BE2C (cell line): ENCODE data around the gene NR3C2.
"Not testable (repeated sequence)": the region's sequence is repeated elsewhere in the genome, so short reads cannot be mapped to it uniquely, and the experiment has no call there.

Experiments used
- DNase-seq: peaks from one replicate; pipeline ENCODE4 v3.0.0-alpha.2; 2020
- H3K27me3 ChIP-seq: fragments of 250-450 bp; sonication (Bioruptor Pico); 2 replicates; pipeline ENCODE4 v1.5.1; 2020; ENCODE audit warnings: mild to moderate bottlenecking
- H3K36me3 ChIP-seq: fragments of 250-450 bp; sonication (Bioruptor Pico); 2 replicates; pipeline ENCODE4 v1.5.1; 2020; ENCODE audit warnings: mild to moderate bottlenecking
- H3K4me1 ChIP-seq: fragments of 250-450 bp; sonication (Bioruptor Pico); 2 replicates; pipeline ENCODE4 v1.5.1; 2020
- H3K4me3 ChIP-seq: 2 replicates; pipeline ENCODE4 v1.5.1; 2011; ENCODE audit warnings: low read depth, low read length
- H3K9me3 ChIP-seq: fragments of 250-450 bp; sonication (Bioruptor Pico); 2 replicates; pipeline ENCODE4 v1.5.1; 2020
- TF ChIP-seq, protein P1 (sequence below): IDR thresholded peaks from 2 replicates; pipeline ENCODE4 v1.5.1; 2012; ENCODE audit warnings: mild to moderate bottlenecking, low read depth, low read length

NR3C2 gene

GRCh38 chr4:148090029-148090428 is 352.2 kb downstream of the NR3C2 start:
- no peak for DNase-seq
- TF ChIP-seq, protein P1, sequence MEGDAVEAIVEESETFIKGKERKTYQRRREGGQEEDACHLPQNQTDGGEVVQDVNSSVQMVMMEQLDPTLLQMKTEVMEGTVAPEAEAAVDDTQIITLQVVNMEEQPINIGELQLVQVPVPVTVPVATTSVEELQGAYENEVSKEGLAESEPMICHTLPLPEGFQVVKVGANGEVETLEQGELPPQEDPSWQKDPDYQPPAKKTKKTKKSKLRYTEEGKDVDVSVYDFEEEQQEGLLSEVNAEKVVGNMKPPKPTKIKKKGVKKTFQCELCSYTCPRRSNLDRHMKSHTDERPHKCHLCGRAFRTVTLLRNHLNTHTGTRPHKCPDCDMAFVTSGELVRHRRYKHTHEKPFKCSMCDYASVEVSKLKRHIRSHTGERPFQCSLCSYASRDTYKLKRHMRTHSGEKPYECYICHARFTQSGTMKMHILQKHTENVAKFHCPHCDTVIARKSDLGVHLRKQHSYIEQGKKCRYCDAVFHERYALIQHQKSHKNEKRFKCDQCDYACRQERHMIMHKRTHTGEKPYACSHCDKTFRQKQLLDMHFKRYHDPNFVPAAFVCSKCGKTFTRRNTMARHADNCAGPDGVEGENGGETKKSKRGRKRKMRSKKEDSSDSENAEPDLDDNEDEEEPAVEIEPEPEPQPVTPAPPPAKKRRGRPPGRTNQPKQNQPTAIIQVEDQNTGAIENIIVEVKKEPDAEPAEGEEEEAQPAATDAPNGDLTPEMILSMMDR: no peak
- H3K36me3 ChIP-seq: no peaks in the 10 kb centered on the region
- H3K4me3 ChIP-seq: no peak overlapping the region
- no peaks in the 10 kb centered on the region for H3K4me1 ChIP-seq
- H3K27me3 ChIP-seq: no peaks in the 10 kb centered on the region
- H3K9me3 ChIP-seq: no peaks in the 10 kb centered on the region

DNA sequence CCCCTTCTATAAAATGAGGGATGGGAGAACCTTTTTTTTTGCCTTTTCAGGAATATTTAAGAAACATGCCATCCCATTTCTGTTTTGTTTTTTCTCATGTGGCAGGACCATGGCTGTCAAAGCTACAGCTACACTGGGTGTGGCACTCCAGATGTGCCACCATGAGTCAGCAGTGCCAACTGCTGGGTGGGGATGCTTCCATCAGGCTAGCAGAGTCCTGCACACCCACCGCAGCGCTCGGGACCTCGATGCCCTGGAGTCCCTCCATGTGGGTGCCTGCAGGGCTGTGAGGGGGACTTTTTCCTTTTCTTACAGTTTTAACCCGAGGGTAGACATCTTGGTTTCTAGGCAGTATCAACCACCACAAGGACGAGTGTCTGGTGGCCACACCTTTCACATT is 352.6 kb downstream of the NR3C2 start:
- no peaks in the 10 kb centered on the region for H3K9me3 ChIP-seq
- TF ChIP-seq, protein P1: no peak
- DNase-seq: no peak
- no peaks in the 10 kb centered on the region for H3K27me3 ChIP-seq
- H3K36me3 ChIP-seq: no peaks in the 10 kb centered on the region
- no peaks in the 10 kb centered on the region for H3K4me1 ChIP-seq
- no peak overlapping the region for H3K4me3 ChIP-seq

GRCh38 chr4:148083073-148083472 is 359.1 kb downstream of the NR3C2 start:
- not testable (repeated sequence) for H3K9me3 ChIP-seq, H3K4me3 ChIP-seq, H3K36me3 ChIP-seq, H3K27me3 ChIP-seq, H3K4me1 ChIP-seq, DNase-seq

DNA sequence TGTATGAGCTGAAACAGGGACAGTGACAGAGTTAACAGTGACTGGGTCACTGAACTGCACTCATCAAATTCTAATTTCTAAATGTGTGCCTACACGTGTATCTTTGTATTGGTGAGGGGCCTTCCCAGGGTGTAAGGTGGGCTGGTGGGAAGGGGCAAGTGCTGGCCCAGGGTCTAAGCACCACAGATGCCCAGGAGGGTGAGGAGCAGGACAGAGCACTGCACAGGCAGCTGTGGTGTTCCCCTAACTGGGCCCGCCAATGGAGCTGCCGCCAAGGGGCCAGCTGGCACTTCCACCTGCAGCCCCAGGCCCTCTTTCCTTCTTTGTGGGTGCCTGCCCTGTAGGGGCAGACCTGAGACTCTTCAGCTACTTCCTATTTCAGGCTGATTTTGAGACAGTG is 360.5 kb downstream of the NR3C2 start:
- H3K36me3 ChIP-seq: no peaks in the 10 kb centered on the region
- H3K4me3 ChIP-seq: no peak overlapping the region
- no peaks in the 10 kb centered on the region for H3K27me3 ChIP-seq
- no peaks in the 10 kb centered on the region; the same call in 1 of the 2 replicates for H3K9me3 ChIP-seq
- no peaks in the 10 kb centered on the region for H3K4me1 ChIP-seq
- DNase-seq: no peak
- TF ChIP-seq, protein P1: no peak

- DNase-seq: no peak
- Histone ChIP-seq H3K9me3 (no peaks in the 10 kb centered on the region; the same call in 1 of the 2 replicates), H3K4me3 (no peak overlapping the region), H3K36me3 (no peaks in the 10 kb centered on the region), H3K27me3 (no peaks in the 10 kb centered on the region), H3K4me1 (no peaks in the 10 kb centered on the region)
- TF ChIP-seq, protein P1: no peak
These were observed 360.9 kb downstream of the NR3C2 start for GRCh38 chr4:148081267-148081666.

DNA sequence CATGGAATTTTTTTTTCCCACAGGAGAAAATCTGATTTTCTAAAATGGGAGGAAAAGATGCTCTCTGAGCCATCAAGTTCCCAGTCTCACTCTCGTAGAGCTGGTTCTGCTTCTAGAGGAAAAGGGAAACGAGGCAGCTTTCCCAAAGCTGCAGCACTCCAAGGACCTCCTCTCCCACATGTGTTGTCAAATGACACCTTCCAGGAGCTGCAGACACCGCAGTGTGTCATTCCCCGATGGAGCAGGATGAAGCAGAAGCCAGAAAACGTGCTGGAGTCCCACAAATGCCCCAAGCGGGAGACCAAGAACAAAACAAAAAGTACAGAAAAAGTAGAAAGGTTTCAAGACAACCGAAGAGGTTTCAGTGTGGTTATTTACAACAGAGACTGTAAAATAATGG is 362.3 kb downstream of the NR3C2 start:
- TF ChIP-seq, protein P1: no peak
- Histone ChIP-seq H3K4me3 (no peak overlapping the region), H3K4me1 (no peaks in the 10 kb centered on the region), H3K9me3 (no peaks in the 10 kb centered on the region; the same call in 1 of the 2 replicates), H3K36me3 (no peaks in the 10 kb centered on the region), H3K27me3 (no peaks in the 10 kb centered on the region)
- DNase-seq: no peak

- DNase-seq: no peak
- TF ChIP-seq, protein P1: no peak
- Histone ChIP-seq H3K27me3 (no peaks in the 10 kb centered on the region), H3K9me3 (no peaks in the 10 kb centered on the region; the same call in 1 of the 2 replicates), H3K36me3 (peaks cover 7% of the 10 kb centered on the region; the same call in 1 of the 2 replicates), H3K4me1 (peaks cover under 1% of the 10 kb centered on the region; the same call in 1 of the 2 replicates), H3K4me3 (no peak overlapping the region)
These were observed 364.2 kb downstream of the NR3C2 start for GRCh38 chr4:148078061-148078460.
